Gastrocnemius medialis (tissue), 4 donors: Measurements from ENCODE around the gene CSNK2B. TPM values are rescaled to one million over a fixed set of nuclear protein-coding genes. Genes with fewer than 3 reads are reported as not detected.
"Not testable (repeated sequence)": the region's sequence is repeated elsewhere in the genome, so short reads cannot be mapped to it uniquely, and the experiment has no call there.

Experiments used
- ATAC-seq, 2 donors: fragments of 150-250 bp; one replicate each; pipeline ENCODE4 v1.9.1; 2016
- DNase-seq, 2 donors: peaks; one replicate each; pipeline ENCODE4 v3.0.0-alpha.2; 2019
- H3K27ac ChIP-seq, 4 donors: fragments of 200-600 bp; sonication (generic); 1 replicate in 1 of 4; 2 replicates in 3 of 4; pipeline ENCODE4 v1.5.1; 2016 to 2018; ENCODE audit warnings: mild to moderate bottlenecking in 2 of 4, moderate library complexity in 1 of 4
- H3K27me3 ChIP-seq, 3 donors: fragments of 200-600 bp; sonication (generic) in 2 of 3; 1 replicate in 1 of 3; 2 replicates in 2 of 3; pipeline versions ENCODE4 v1.5.1 to v1.6.0; 2016 to 2019; ENCODE audit warnings: mild to moderate bottlenecking in 1 of 3, moderate library complexity in 1 of 3
- H3K36me3 ChIP-seq, 2 donors: fragments of 200-600 bp; sonication (generic) in 1 of 2; one replicate each; pipeline ENCODE4 v1.5.1; 2017 to 2018
- H3K4me1 ChIP-seq, 2 donors: fragments of 200-600 bp; sonication (generic) in 1 of 2; one replicate each; pipeline ENCODE4 v1.5.1; 2016 to 2017; ENCODE audit warnings: mild to moderate bottlenecking in 2 of 2
- H3K4me3 ChIP-seq, 4 donors: fragments of 200-600 bp; sonication (generic) in 3 of 4; 1 replicate in 1 of 4; 2 replicates in 3 of 4; pipeline ENCODE4 v1.5.1; 2016 to 2019; ENCODE audit warnings: mild to moderate bottlenecking in 2 of 4
- H3K9me3 ChIP-seq, 3 donors: fragments of 200-600 bp; sonication (generic) in 2 of 3; 1 replicate in 1 of 3; 2 replicates in 2 of 3; pipeline ENCODE4 v1.5.1; 2016 to 2019
- POLR2A ChIP-seq, 2 donors: fragments of 450-650 bp; IDR thresholded peaks; one replicate each; pipeline ENCODE4 v1.6.1; 2017; ENCODE audit warnings: antibody characterized with exemption in 2 of 2, mild to moderate bottlenecking in 2 of 2, moderate library complexity in 2 of 2
- in situ Hi-C, 4 donors: fragments of 200-750 bp; cut with MboI; loops; one replicate each; pipeline versions ENCODE4 v1.15.0 to v1.8.0; 2017; ENCODE audit warnings: low sequenced_read_pairs in 4 of 4
- intact Hi-C: fragments of 100-400 bp; cut with DNase I; formaldehyde crosslinking; loops from one replicate; pipeline ENCODE4 v1.15.1; 2023; ENCODE audit warnings: low total_unique reads
- total RNA-seq, 4 donors: library from RNA; depleted of rRNA; stranded (reverse); fragments of >200 nt; gene quantifications; one replicate each; pipeline versions ENCODE4 v1.1.0 to v1.2.3, GENCODE V29; 2016
- TF ChIP-seq, protein P1 (sequence below), 5 experiments: fragments of 450-650 bp in 3 of 5; fragments of 200-600 bp in 2 of 5; sonication (generic) in 2 of 5; IDR thresholded peaks in 4 of 5; conservative IDR thresholded peaks in 1 of 5; 1 replicate in 4 of 5; 2 replicates in 1 of 5; pipeline ENCODE4 v1.5.1; 2016 to 2019; ENCODE audit warnings: antibody characterized with exemption in 5 of 5, mild to moderate bottlenecking in 3 of 5, moderate library complexity in 3 of 5

CSNK2B gene
- total RNA-seq, 4 donors from 2014 or later: 185 to 251 (median 226) TPM

- DNase-seq (no peak), ATAC-seq (no peak)
- Histone ChIP-seq H3K4me1 (peaks cover 10% of the 10 kb centered on the region in 2 donors), H3K9me3 (no peaks in the 10 kb centered on the region), H3K27me3 (no peaks in the 10 kb centered on the region), H3K27ac (no peak within 1 kb of the TSS), H3K36me3 (no peaks in the 10 kb centered on the region), H3K4me3 (no peak within 1 kb of the TSS)
- TF ChIP-seq, protein P1, sequence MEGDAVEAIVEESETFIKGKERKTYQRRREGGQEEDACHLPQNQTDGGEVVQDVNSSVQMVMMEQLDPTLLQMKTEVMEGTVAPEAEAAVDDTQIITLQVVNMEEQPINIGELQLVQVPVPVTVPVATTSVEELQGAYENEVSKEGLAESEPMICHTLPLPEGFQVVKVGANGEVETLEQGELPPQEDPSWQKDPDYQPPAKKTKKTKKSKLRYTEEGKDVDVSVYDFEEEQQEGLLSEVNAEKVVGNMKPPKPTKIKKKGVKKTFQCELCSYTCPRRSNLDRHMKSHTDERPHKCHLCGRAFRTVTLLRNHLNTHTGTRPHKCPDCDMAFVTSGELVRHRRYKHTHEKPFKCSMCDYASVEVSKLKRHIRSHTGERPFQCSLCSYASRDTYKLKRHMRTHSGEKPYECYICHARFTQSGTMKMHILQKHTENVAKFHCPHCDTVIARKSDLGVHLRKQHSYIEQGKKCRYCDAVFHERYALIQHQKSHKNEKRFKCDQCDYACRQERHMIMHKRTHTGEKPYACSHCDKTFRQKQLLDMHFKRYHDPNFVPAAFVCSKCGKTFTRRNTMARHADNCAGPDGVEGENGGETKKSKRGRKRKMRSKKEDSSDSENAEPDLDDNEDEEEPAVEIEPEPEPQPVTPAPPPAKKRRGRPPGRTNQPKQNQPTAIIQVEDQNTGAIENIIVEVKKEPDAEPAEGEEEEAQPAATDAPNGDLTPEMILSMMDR (IDR thresholded peaks at IDR 0.05 in 4 of 5, conservative IDR thresholded peaks at IDR 0.05 in 1 of 5): no peak
- no peak for TF ChIP-seq POLR2A (IDR thresholded peaks at IDR 0.05)
- intact Hi-C loops: no loop called here
- in situ Hi-C loops: no loop called here
Observed at GRCh38 chr6:31706599-31706998, 40.7 kb downstream of the CSNK2B start, which contains the start of gene LY6G6F. Gene LY6G6F, plus strand, starts transcription at chr6:31706866. Its CDS starts 41 bp downstream, at chr6:31706907.

- ATAC-seq: no peak
- DNase-seq: no peak
- no peaks in the 10 kb centered on the region for H3K9me3 ChIP-seq
- H3K36me3 ChIP-seq: no peaks in the 10 kb centered on the region
- H3K4me1 ChIP-seq: peaks cover 3% of the 10 kb centered on the region in 2 donors
- intact Hi-C loops (no loop called here), in situ Hi-C loops (no loop called here)
- no peak overlapping the region for H3K4me3 ChIP-seq
- TF ChIP-seq POLR2A (IDR thresholded peaks at IDR 0.05): no peak
- TF ChIP-seq, protein P1 (IDR thresholded peaks at IDR 0.05 in 4 of 5, conservative IDR thresholded peaks at IDR 0.05 in 1 of 5): no peak
- H3K27ac ChIP-seq: no peak overlapping the region
- no peaks in the 10 kb centered on the region for H3K27me3 ChIP-seq
Observed at GRCh38 chr6:31707701-31708100, 41.8 kb downstream of the CSNK2B start.

DNA sequence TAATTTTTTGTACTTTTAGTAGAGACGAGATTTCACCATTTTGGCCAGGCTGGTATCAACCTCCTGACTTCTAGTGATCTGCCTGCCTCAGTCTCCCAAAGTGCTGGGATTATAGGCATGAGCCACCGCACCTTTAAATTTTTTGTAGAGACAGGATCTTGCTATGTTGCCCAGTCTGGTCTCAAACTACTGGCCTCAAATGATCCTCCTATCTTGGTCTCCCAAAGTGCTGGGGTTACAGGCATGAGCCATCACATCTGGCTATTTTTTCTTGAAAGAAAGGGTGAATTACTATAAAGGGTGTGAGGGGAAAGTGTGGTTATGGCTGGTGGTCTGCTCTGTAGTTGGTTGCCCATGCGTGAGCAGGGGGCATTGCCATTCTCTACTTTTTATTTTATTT, 42.3 kb downstream of the CSNK2B start:
- TF ChIP-seq POLR2A (IDR thresholded peaks at IDR 0.05): no peak
- TF ChIP-seq, protein P1 (IDR thresholded peaks at IDR 0.05 in 4 of 5, conservative IDR thresholded peaks at IDR 0.05 in 1 of 5): no peak
- no peak for DNase-seq
- Histone ChIP-seq H3K4me1 (peaks cover 3% of the 10 kb centered on the region in 2 donors), H3K27me3 (no peaks in the 10 kb centered on the region), H3K27ac (no peak overlapping the region), H3K4me3 (no peak overlapping the region), H3K9me3 (no peaks in the 10 kb centered on the region), H3K36me3 (no peaks in the 10 kb centered on the region)
- in situ Hi-C loops (no loop called here), intact Hi-C loops (no loop called here)
- ATAC-seq: no peak

- H3K36me3 ChIP-seq, DNase-seq, H3K4me1 ChIP-seq, intact Hi-C loops, in situ Hi-C loops, H3K9me3 ChIP-seq, H3K27me3 ChIP-seq, ATAC-seq, H3K4me3 ChIP-seq, H3K27ac ChIP-seq: not testable (repeated sequence)
Observed at GRCh38 chr6:31709157-31709556, 43.3 kb downstream of the CSNK2B start.

- Histone ChIP-seq H3K36me3 (no peaks in the 10 kb centered on the region), H3K4me1 (no peaks in the 10 kb centered on the region), H3K27ac (no peak overlapping the region), H3K4me3 (no peak overlapping the region), H3K9me3 (no peaks in the 10 kb centered on the region), H3K27me3 (no peaks in the 10 kb centered on the region)
- intact Hi-C loops: no loop called here
- DNase-seq (no peak), ATAC-seq (no peak)
- in situ Hi-C loops: no loop called here
- TF ChIP-seq, protein P1 (IDR thresholded peaks at IDR 0.05 in 4 of 5, conservative IDR thresholded peaks at IDR 0.05 in 1 of 5): no peak
- TF ChIP-seq POLR2A (IDR thresholded peaks at IDR 0.05): no peak
Observed at GRCh38 chr6:31710523-31711219, 44.8 kb downstream of the CSNK2B start.
